Raji (cell line): ENCODE data around the gene MFSD12.

Experiments used
- POLR2A ChIP-seq: IDR thresholded peaks from 2 replicates; pipeline ENCODE4 v1.6.1; 2011; ENCODE audit warnings: low read depth, low read length, control low read depth; ENCODE audit not compliant: insufficient read depth

MFSD12 gene

GRCh38 chr19:3537438-3538240, 19.7 kb downstream of the MFSD12 start:
- no peak for TF ChIP-seq POLR2A

GRCh38 chr19:3537101-3537437, 20.3 kb downstream of the MFSD12 start:
- no peak for TF ChIP-seq POLR2A

DNA sequence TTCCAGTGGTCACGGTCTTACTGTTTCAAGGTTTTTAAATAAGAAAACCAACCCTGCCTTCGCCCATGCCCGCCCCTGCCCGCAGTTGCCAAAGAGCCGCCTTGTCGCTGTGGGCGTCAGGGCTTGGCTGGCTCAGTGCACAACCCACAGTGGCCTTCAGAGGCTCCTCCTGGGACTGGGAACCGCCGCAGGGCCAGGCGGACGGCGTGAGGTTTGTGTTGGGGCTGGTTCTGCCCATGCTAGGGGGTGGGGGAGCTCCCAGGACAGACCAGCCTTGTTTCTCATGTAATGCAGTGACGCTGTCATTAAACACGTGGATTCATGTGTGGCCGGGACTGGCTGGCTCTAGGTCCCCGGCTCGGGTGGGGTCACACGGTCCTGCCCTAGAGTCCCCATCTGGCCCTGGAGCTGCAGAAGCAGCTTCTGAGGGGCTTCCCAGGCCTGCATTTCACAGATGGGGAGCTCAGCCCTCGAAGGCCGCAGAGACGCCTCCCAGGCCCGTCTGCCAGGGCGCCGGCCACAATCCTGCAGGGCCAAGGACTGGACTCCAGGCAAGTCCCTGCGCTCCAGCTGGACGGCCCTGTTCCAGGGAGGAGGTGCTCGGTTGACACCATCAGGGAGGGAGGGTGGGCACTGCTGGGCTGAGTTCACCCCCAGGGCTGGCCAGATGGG, 20.8 kb downstream of the MFSD12 start:
- no peak for TF ChIP-seq POLR2A

DNA sequence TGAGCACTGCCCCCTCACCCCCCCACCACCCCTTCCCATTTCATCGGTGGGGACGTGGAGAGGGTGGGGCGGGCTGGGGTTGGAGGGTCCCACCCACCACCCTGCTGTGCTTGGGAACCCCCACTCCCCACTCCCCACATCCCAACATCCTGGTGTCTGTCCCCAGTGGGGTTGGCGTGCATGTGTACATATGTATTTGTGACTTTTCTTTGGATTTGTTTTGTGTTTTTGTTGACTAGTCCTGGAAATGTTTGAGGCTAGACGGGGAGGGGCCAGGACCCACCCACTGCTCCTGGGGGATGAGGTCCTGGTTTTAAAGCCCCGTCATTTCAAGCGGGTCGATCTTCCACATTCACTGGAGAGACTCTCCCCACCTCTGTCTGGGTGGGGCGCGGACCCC, 21.4 kb downstream of the MFSD12 start:
- no peak for TF ChIP-seq POLR2A

DNA sequence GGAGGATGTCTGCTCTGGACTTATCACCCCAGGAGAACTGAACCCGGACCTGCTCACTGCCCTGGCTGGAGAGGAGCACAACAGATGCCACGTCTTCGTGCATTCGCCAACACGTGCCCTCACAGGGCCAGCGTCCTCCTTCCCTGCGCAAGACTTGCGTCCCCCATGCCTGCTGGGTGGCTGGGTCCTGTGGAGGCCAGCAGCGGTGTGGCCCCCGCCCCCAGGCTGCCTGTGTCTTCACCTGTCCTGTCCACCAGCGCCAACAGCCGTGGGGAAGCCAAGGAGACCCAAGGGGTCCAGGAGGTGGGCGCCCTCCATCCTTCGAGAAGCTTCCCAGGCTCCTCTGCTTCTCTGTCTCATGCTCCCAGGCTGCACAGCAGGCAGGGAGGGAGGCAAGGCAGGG, 21.8 kb downstream of the MFSD12 start:
- no peak for TF ChIP-seq POLR2A

DNA sequence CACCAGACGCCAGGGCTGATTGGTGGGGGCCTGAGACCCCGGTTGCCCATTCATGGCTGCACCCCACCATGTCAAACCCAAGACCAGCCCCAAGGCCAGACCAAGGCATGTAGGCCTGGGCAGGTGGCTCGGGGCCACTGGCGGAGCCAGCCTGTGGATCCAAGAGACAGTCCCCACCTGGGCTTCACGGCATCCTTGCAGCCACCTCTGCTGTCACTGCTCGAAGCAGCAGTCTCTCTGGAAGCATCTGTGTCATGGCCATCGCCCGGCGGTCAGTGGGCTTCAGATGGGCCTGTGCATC, 22.2 kb downstream of the MFSD12 start:
- TF ChIP-seq POLR2A = no peak

- TF ChIP-seq POLR2A = no peak
Measured at GRCh38 chr19:3534375-3535234, 22.8 kb downstream of the MFSD12 start.

DNA sequence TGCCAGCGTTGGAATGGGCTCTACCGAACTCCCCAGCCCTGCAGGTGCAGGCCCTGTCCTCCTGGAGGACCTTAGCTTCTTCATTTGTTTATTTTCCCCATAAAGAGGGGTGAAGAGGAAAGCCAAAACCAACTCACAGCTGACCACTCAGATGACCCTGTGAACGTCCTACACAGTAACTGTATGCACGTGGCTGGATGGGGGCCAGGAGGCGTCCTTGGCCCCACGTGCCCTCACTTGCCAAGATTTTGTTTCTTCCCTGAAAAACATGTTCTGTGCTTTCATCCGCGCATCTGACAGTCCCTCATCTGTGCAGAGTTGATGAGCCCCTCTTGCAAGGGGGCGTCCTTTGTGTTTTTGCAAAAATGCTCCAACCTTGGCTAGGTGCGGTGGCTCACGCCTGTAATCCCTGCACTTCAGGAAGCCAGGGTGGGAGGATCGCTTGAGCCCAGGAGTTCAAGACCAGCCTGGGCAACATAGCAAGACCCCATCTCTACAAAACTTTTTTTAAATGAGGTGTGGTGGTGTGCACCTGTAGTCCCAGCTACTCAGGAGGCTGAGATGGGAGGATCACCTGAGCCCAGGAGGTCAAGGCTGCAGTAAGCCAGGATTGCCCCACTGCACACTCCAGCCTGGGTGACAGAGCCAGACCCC, 23.7 kb downstream of the MFSD12 start:
- no peak for TF ChIP-seq POLR2A

DNA sequence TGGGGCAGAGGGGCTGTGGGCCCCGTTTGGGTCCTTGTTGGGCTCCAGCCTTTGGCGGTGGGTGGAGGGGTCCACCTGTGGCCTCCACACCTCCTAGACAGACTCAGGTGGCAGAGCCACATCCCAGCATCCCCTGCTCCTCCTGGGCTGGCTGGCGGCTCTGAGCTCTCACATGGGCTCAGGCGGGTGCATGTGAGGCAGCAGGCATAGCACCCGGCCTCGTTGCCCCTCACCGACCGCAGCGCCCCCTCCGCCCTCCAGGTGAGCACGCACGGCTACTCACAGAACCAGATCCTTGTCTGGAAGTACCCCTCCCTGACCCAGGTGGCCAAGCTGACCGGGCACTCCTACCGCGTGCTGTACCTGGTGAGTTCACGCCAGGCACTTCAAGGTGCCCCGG, 24.4 kb downstream of the MFSD12 start:
- TF ChIP-seq POLR2A = no peak

GRCh38 chr19:3532154-3532786, 25.1 kb downstream of the MFSD12 start:
- no peak for TF ChIP-seq POLR2A

DNA sequence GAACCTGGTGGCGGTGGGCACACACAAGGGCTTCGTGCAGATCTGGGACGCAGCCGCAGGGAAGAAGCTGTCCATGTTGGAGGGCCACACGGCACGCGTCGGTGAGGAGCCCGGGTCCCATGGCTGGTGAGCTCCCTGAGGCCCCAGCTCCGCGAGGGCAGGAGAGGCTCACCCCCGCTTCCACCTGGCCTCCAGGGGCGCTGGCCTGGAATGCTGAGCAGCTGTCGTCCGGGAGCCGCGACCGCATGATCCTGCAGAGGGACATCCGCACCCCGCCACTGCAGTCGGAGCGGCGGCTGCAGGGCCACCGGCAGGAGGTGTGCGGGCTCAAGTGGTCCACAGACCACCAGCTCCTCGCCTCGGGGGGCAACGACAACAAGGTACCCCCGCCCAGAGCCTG, 25.7 kb downstream of the MFSD12 start:
- TF ChIP-seq POLR2A = no peak

DNA sequence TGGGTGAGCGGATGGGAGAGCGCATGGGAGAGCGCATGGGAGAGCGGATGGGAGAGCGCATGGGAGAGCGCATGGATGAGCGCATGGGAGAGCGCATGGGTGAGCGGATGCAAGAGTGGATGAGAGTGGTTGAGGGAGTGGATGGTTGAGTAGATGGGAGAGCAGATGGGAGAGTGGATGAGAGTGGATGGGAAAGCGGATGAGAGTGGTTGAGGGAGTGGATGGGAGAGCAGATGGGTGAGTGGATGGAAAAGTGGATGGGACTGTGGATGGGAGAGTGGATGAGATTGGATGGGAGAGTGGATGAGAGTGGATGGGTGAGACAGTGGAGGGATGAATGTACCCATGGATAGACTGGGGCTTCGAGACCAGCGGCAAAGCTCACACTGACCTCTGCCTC, 27.0 kb downstream of the MFSD12 start:
- TF ChIP-seq POLR2A = no peak

DNA sequence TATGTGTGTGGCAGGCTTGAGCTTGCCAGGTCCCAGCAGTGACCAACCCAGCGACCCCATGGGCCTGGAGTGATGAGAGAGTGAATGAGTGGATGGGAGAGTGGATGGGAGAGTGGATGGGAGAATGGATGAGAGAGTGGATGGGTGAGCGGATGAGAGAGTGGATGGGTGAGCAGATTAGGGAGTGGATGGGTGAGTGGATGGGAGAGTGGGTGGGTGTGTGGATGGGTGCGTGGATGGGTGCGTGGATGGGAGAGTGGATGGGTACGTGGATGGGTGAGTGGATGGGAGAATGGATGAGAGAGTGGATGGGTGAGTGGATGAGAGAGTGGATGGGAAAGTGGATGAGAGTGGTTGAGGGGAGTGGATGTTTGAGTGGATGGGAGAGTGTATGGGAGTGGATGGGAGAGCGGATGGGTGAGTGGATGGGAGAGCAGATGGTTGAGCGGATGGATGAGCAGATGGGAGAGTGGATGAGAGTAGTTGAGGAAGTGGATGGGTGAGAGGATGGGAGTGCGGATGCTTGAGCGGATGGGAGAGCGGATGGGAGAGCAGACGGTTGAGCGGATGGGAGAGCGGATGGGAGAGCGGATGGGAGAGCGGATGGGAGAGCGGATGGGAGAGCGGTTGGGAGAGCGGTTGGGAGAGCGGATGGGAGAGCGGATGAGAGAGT, 28.7 kb downstream of the MFSD12 start:
- TF ChIP-seq POLR2A = no peak

- TF ChIP-seq POLR2A = no peak
Measured at GRCh38 chr19:3528080-3528479, 29.3 kb downstream of the MFSD12 start.
